GM12878 (cell line): ENCODE data around the gene CD68. TPM values are rescaled to one million over a fixed set of nuclear protein-coding genes. Genes with fewer than 3 reads are reported as not detected.

Source experiments
- BCL11A ChIP-seq: IDR thresholded peaks from 2 replicates; pipeline ENCODE4 v1.6.1; 2011; ENCODE audit warnings: low read depth, low read length
- BMI1 ChIP-seq: fragments of 450-650 bp; IDR thresholded peaks from 2 replicates; pipeline ENCODE4 v1.6.1; 2016; ENCODE audit warnings: mild to moderate bottlenecking, moderate library complexity, borderline replicate concordance
- ESRRA ChIP-seq: IDR thresholded peaks from 2 replicates; pipeline ENCODE4 v1.6.1; 2012; ENCODE audit warnings: mild to moderate bottlenecking, low read length, improper control_type of control experiment
- FOS ChIP-seq: IDR thresholded peaks from 3 replicates; pipeline ENCODE4 v1.6.1; 2011; ENCODE audit warnings: borderline replicate concordance; ENCODE audit not compliant: insufficient read length; ENCODE audit errors: extremely low read depth
- LARP7 ChIP-seq: fragments of 450-650 bp; IDR thresholded peaks from 2 replicates; pipeline ENCODE4 v1.6.1; 2017; ENCODE audit warnings: mild to moderate bottlenecking
- MTA3 ChIP-seq: IDR thresholded peaks from 2 replicates; pipeline ENCODE4 v1.6.1; 2012; ENCODE audit warnings: low read length, inconsistent platforms, borderline replicate concordance
- NRF1 ChIP-seq: conservative IDR thresholded peaks from 2 replicates; pipeline ENCODE4 v1.6.1; 2011; ENCODE audit warnings: mild to moderate bottlenecking, low read depth, low read length, improper control_type of control experiment
- PAX5 ChIP-seq: IDR thresholded peaks from 2 replicates; pipeline ENCODE4 v1.6.1; 2011; ENCODE audit warnings: low read depth, low read length, borderline replicate concordance
- POLR2AphosphoS5 ChIP-seq: IDR thresholded peaks from 2 replicates; pipeline ENCODE4 v1.6.1; 2011; ENCODE audit warnings: mild to moderate bottlenecking, low read length, inconsistent platforms
- PRDM15 ChIP-seq: fragments of 450-650 bp; formaldehyde crosslinking; IDR thresholded peaks from 2 replicates; pipeline ENCODE4 v1.4.0; 2020; ENCODE audit warnings: mild to moderate bottlenecking, moderate library complexity
- RAD21 ChIP-seq: IDR thresholded peaks from 2 replicates; pipeline ENCODE4 v1.6.1; 2011; ENCODE audit warnings: mild to moderate bottlenecking, low read depth, low read length, moderate library complexity; ENCODE audit not compliant: insufficient read depth
- RBBP5 ChIP-seq: fragments of 200-600 bp; sonication (generic); conservative IDR thresholded peaks from 2 replicates; pipeline ENCODE4 v1.6.1; 2016
- RUNX3 ChIP-seq: IDR thresholded peaks from 2 replicates; pipeline ENCODE4 v1.6.1; 2012; ENCODE audit warnings: low read length, inconsistent platforms
- ZBED1 ChIP-seq: IDR thresholded peaks from 2 replicates; pipeline ENCODE4 v1.6.1; 2016; ENCODE audit warnings: borderline replicate concordance
- ZBTB33 ChIP-seq: fragments of 450-650 bp; IDR thresholded peaks from 2 replicates; pipeline ENCODE4 v1.6.1; 2017; ENCODE audit warnings: mild to moderate bottlenecking
- ZNF24 ChIP-seq: fragments of 450-650 bp; IDR thresholded peaks from 2 replicates; pipeline ENCODE4 v1.6.1; 2017; ENCODE audit warnings: antibody characterized with exemption, mild to moderate bottlenecking
- ZNF384 ChIP-seq: IDR thresholded peaks from 2 replicates; pipeline ENCODE4 v1.6.1; 2012; ENCODE audit warnings: low read depth, mild to moderate bottlenecking, low read length, improper control_type of control experiment, borderline replicate concordance
- ZNF687 ChIP-seq: fragments of 450-650 bp; IDR thresholded peaks from 2 replicates; pipeline ENCODE4 v1.6.1; 2017; ENCODE audit warnings: mild to moderate bottlenecking, moderate library complexity
- polyA plus RNA-seq, 11 experiments: library from polyadenylated mRNA; depleted of rRNA in 4 of 11; unstranded in 6 of 11; stranded (reverse) in 5 of 11; fragments of >200 nt; fragmentation: Nextera tagmentation in 4 of 11; fragmentation: Illumina TruSeq in 1 of 11; extraction: Ambion mirVana in 4 of 11; extraction: Trizol in 1 of 11; gene quantifications; 1 replicate in 1 of 11; 2 replicates in 10 of 11; pipeline versions ENCODE4 v1.2.1 to v1.2.3, GENCODE V29; 2011 to 2016; ENCODE audit warnings: inconsistent platforms in 2 of 11, missing spikeins in 2 of 11, low read depth in 1 of 11
- total RNA-seq, 4 experiments: library from RNA; depleted of rRNA in 3 of 4; stranded (reverse); fragments of >200 nt in 3 of 4; fragmentation: Illumina TruSeq in 1 of 4; extraction: Trizol in 1 of 4; gene quantifications; 2 replicates each; pipeline versions ENCODE4 v1.2.1 to v1.2.3, GENCODE V29; 2013 to 2021
- TF ChIP-seq, protein P1 (sequence below): fragments of 450-650 bp; IDR thresholded peaks from 2 replicates; pipeline ENCODE4 v1.6.1; 2017; ENCODE audit warnings: low read depth, mild to moderate bottlenecking, moderate library complexity

The CD68 gene
- total and polyA plus RNA-seq, 10 of the 15 experiments (the other 5 are each of a cell fraction or from before 2014, with no cell fraction given): 2.6 to 6.9 (median 3.8) TPM

DNA sequence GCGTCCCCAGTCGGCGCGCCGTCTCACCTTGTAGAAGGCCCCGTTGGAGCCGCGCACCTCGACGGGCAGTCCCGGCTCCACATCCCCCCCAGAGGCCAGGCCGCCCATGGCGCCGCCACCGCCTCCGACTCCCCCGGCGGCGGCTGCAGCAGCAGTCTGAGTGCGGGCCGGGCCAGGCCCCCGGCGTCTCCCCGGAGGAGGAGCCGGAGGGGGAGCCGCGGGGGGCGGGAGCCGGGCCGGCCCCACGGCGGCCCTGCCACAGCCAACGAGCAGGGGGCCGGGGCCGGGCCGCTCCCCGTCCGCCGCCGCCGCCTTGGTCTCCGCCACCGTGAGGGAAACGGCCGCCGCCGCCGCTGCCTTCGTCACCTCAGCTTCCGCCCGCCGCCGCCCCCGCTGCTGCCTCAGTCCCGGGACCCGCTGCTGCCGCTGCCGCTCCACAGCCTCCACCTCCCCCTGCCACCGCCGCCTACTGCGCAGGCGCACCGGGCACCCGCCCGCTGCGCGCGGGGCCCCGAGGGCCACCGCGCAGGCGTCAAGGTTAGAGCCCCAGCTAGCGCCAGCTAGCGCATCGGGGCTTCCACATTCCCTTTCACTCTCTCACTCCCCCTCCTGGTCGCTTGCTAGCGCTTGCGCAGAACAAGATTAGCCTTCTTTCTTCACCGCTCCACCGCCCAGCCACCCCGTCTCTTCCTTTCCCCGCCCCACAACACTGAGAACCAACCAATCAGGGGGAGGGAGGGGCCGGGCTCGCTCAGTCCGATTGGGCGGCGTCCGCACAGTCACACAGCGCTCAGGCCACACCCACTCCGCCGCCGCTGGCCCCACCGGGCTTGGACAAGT is 35.2 kb downstream of the CD68 start, which contains the start of gene FXR2 (continued):
- TF ChIP-seq ZNF687: peak; percentile 74
- TF ChIP-seq LARP7: peak; percentile 96
- TF ChIP-seq, protein P1, sequence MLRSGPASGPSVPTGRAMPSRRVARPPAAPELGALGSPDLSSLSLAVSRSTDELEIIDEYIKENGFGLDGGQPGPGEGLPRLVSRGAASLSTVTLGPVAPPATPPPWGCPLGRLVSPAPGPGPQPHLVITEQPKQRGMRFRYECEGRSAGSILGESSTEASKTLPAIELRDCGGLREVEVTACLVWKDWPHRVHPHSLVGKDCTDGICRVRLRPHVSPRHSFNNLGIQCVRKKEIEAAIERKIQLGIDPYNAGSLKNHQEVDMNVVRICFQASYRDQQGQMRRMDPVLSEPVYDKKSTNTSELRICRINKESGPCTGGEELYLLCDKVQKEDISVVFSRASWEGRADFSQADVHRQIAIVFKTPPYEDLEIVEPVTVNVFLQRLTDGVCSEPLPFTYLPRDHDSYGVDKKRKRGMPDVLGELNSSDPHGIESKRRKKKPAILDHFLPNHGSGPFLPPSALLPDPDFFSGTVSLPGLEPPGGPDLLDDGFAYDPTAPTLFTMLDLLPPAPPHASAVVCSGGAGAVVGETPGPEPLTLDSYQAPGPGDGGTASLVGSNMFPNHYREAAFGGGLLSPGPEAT: no peak; the same call in 1 of the 2 replicates
- TF ChIP-seq ZNF384: no peak
- TF ChIP-seq FOS: peak; percentile 31
- no peak for TF ChIP-seq RUNX3
- no peak for TF ChIP-seq RAD21
- TF ChIP-seq PRDM15 (CRISPR knock-in tag): no peak
- no peak for TF ChIP-seq RBBP5
- no peak for TF ChIP-seq ZBED1
- TF ChIP-seq ESRRA: no peak
- no peak for TF ChIP-seq ZNF24
- TF ChIP-seq BCL11A: no peak
- no peak for TF ChIP-seq ZBTB33
- no peak for TF ChIP-seq POLR2AphosphoS5
- TF ChIP-seq PAX5: 0 out of 2 replicates have a peak, but pooled peaks have one; percentile 6
- TF ChIP-seq NRF1: peak; percentile 82
- no peak for TF ChIP-seq BMI1
- TF ChIP-seq MTA3: no peak
